ENCODE measurements around the gene PRG2. TPM values are rescaled to one million over a fixed set of nuclear protein-coding genes. Genes with fewer than 3 reads are reported as not detected.
A peak's percentile ranks its signal among the peaks of the same experiment; 100 is the strongest.

Gene PRG2
- total RNA-seq, 1 donor from 2014 or later = not detected

- Mint-ChIP-seq H3K4me3 (ENCODE audit: unreplicated experiment) (no peak overlapping the region), H3K36me3 (ENCODE audit: unreplicated experiment) (no peaks in the 10 kb centered on the region), H3K27me3 (ENCODE audit: unreplicated experiment) (peaks cover 50% of the 10 kb centered on the region), H3K4me1 (ENCODE audit: unreplicated experiment) (peaks cover 20% of the 10 kb centered on the region), H3K27ac (ENCODE audit: unreplicated experiment) (peak overlapping the region; percentile 68), H3K9me3 (ENCODE audit: unreplicated experiment) (no peaks in the 10 kb centered on the region)
- DNase-seq (ENCODE audit: extremely low spot score, unreplicated experiment) = no peak
- TF ChIP-seq CTCF (IDR thresholded peaks at IDR 0.05) = no peak
Observed at GRCh38 chr11:57386178-57386940, 4.1 kb downstream of the PRG2 start.

- H3K4me3 Mint-ChIP-seq (ENCODE audit: unreplicated experiment) = no peak within 1 kb of the TSS
- peaks cover 32% of the 10 kb centered on the region for H3K27me3 Mint-ChIP-seq (ENCODE audit: unreplicated experiment)
- peaks cover 3% of the 10 kb centered on the region for H3K9me3 Mint-ChIP-seq (ENCODE audit: unreplicated experiment)
- no peaks in the 10 kb centered on the region for H3K36me3 Mint-ChIP-seq (ENCODE audit: unreplicated experiment)
- H3K4me1 Mint-ChIP-seq (ENCODE audit: unreplicated experiment) = peaks cover 7% of the 10 kb centered on the region
- H3K27ac Mint-ChIP-seq (ENCODE audit: unreplicated experiment) = no peak within 1 kb of the TSS
- DNase-seq (ENCODE audit: extremely low spot score, unreplicated experiment) = no peak
- TF ChIP-seq CTCF (IDR thresholded peaks at IDR 0.05) = no peak
Observed at GRCh38 chr11:57380975-57381374, 9.5 kb downstream of the PRG2 start, which contains the start of gene PRG3. TSS of gene PRG3 (minus strand) at chr11:57381150. CDS start at chr11:57380708, 442 bp downstream.

- no peaks in the 10 kb centered on the region for H3K36me3 Mint-ChIP-seq (ENCODE audit: unreplicated experiment)
- H3K4me1 Mint-ChIP-seq (ENCODE audit: unreplicated experiment) = no peaks in the 10 kb centered on the region
- H3K4me3 Mint-ChIP-seq (ENCODE audit: unreplicated experiment) = no peak overlapping the region
- no peak for DNase-seq (ENCODE audit: extremely low spot score, unreplicated experiment)
- H3K27me3 Mint-ChIP-seq (ENCODE audit: unreplicated experiment) = peaks cover 25% of the 10 kb centered on the region
- peaks cover 3% of the 10 kb centered on the region for H3K9me3 Mint-ChIP-seq (ENCODE audit: unreplicated experiment)
- no peak overlapping the region for H3K27ac Mint-ChIP-seq (ENCODE audit: unreplicated experiment)
- TF ChIP-seq CTCF (IDR thresholded peaks at IDR 0.05) = no peak
Observed at GRCh38 chr11:57379732-57380131, 10.7 kb downstream of the PRG2 start.

- H3K9me3 Mint-ChIP-seq (ENCODE audit: unreplicated experiment) = peaks cover 3% of the 10 kb centered on the region
- TF ChIP-seq CTCF (IDR thresholded peaks at IDR 0.05) = no peak
- H3K36me3 Mint-ChIP-seq (ENCODE audit: unreplicated experiment) = no peaks in the 10 kb centered on the region
- H3K4me1 Mint-ChIP-seq (ENCODE audit: unreplicated experiment) = no peaks in the 10 kb centered on the region
- H3K27ac Mint-ChIP-seq (ENCODE audit: unreplicated experiment) = no peak overlapping the region
- H3K4me3 Mint-ChIP-seq (ENCODE audit: unreplicated experiment) = no peak overlapping the region
- no peak for DNase-seq (ENCODE audit: extremely low spot score, unreplicated experiment)
- H3K27me3 Mint-ChIP-seq (ENCODE audit: unreplicated experiment) = peaks cover 31% of the 10 kb centered on the region
Observed at GRCh38 chr11:57378186-57378585, 12.3 kb downstream of the PRG2 start.

GRCh38 chr11:57377107-57377506 lies 13.3 kb downstream of the PRG2 start:
- peaks cover 3% of the 10 kb centered on the region for H3K9me3 Mint-ChIP-seq (ENCODE audit: unreplicated experiment)
- no peaks in the 10 kb centered on the region for H3K36me3 Mint-ChIP-seq (ENCODE audit: unreplicated experiment)
- H3K27ac Mint-ChIP-seq (ENCODE audit: unreplicated experiment) = no peak overlapping the region
- no peak for DNase-seq (ENCODE audit: extremely low spot score, unreplicated experiment)
- H3K4me1 Mint-ChIP-seq (ENCODE audit: unreplicated experiment) = no peaks in the 10 kb centered on the region
- peaks cover 28% of the 10 kb centered on the region for H3K27me3 Mint-ChIP-seq (ENCODE audit: unreplicated experiment)
- no peak overlapping the region for H3K4me3 Mint-ChIP-seq (ENCODE audit: unreplicated experiment)
- TF ChIP-seq CTCF (IDR thresholded peaks at IDR 0.05) = no peak
